Natural killer cell (primary cell): ENCODE results near the gene PLEKHO2. TPM values are rescaled to one million over a fixed set of nuclear protein-coding genes. Genes with fewer than 3 reads are reported as not detected.

Source experiments
- ATAC-seq, 3 donors: fragments of 150-1000 bp in 2 of 3; fragments of 200-7000 bp in 1 of 3; cut with Tn5 transposase; 1 replicate in 1 of 3; 2 replicates in 2 of 3; pipeline ENCODE4 v1.10.0; 2021; ENCODE audit warnings: mild to moderate bottlenecking in 2 of 3, moderate library complexity in 2 of 3
- DNase-seq, 2 donors: peaks; one replicate each; pipeline versions ENCODE4 v3.0.0 to v3.0.0-alpha.2; 2013 to 2021; ENCODE audit warnings: mixed read lengths in 1 of 2
- H3K27ac ChIP-seq: one replicate; pipeline ENCODE4 v1.5.1; 2013; ENCODE audit warnings: mild to moderate bottlenecking, low read length
- H3K27me3 ChIP-seq: one replicate; pipeline ENCODE4 v1.6.1; 2013; ENCODE audit warnings: low read length; ENCODE audit not compliant: control insufficient read depth, insufficient read depth
- H3K36me3 ChIP-seq: one replicate; pipeline ENCODE4 v1.6.1; 2013; ENCODE audit warnings: low read length; ENCODE audit not compliant: control insufficient read depth, insufficient read depth
- H3K4me1 ChIP-seq: one replicate; pipeline ENCODE4 v1.6.1; 2013; ENCODE audit warnings: low read length; ENCODE audit not compliant: control insufficient read depth, insufficient read depth
- H3K4me3 ChIP-seq: one replicate; pipeline ENCODE4 v1.5.1; 2013; ENCODE audit warnings: low read length
- H3K9me3 ChIP-seq: one replicate; pipeline ENCODE4 v1.6.1; 2013; ENCODE audit warnings: low read length; ENCODE audit not compliant: control insufficient read depth, insufficient read depth
- H3K27ac Mint-ChIP-seq, 2 donors: one replicate each; pipeline ENCODE4 v1.8.0; 2022; ENCODE audit warnings: mild to moderate bottlenecking in 2 of 2, mixed read lengths in 2 of 2, moderate library complexity in 1 of 2
- H3K27me3 Mint-ChIP-seq, 2 donors: one replicate each; pipeline ENCODE4 v1.8.0; 2022; ENCODE audit warnings: low read depth in 2 of 2, mixed read lengths in 2 of 2
- H3K36me3 Mint-ChIP-seq: one replicate; pipeline ENCODE4 v1.8.0; 2022; ENCODE audit warnings: mixed read lengths
- H3K4me1 Mint-ChIP-seq, 2 donors: one replicate each; pipeline ENCODE4 v1.8.0; 2022; ENCODE audit warnings: mixed read lengths in 2 of 2
- H3K4me3 Mint-ChIP-seq: one replicate; pipeline ENCODE4 v1.8.0; 2022; ENCODE audit warnings: mild to moderate bottlenecking, moderate library complexity, mixed read lengths
- H3K9me3 Mint-ChIP-seq, 2 donors: one replicate each; pipeline ENCODE4 v1.8.0; 2022; ENCODE audit warnings: mixed read lengths in 2 of 2
- CTCF ChIP-seq: fragments of 200-600 bp; IDR thresholded peaks from one replicate; pipeline ENCODE4 v1.8.0; 2022; ENCODE audit warnings: antibody characterized with exemption
- WGBS: methylation state at CpG from one replicate; pipeline ENCODE4 v1.1.7; 2013; ENCODE audit warnings: missing lambda C conversion rate; ENCODE audit not compliant: insufficient coverage; 5-methylcytosine and 5-hydroxymethylcytosine counted together
- intact Hi-C: fragments of 100-400 bp; cut with micrococcal nuclease; formaldehyde crosslinking; loops from one replicate; pipeline ENCODE4 v1.14.2; 2022
- total RNA-seq, 4 donors: library from RNA; stranded (reverse); fragments of 120-200 nt in 1 of 4; gene quantifications; one replicate each; pipeline versions ENCODE4 v1.2.3 to v1.2.4, GENCODE V29; 2013 to 2022

Gene PLEKHO2
- total RNA-seq, 3 donors from 2014 or later (not counting 1 experiment from before 2014, with no cell fraction given): 35.3 to 53.4 (median 49.8) TPM

- Mint-ChIP-seq H3K27me3 (peaks cover 0 to 3% of the 10 kb centered on the region in 2 donors), H3K36me3 (no peaks in the 10 kb centered on the region), H3K4me3 (no peak overlapping the region), H3K27ac (no peak overlapping the region), H3K9me3 (no peaks in the 10 kb centered on the region), H3K4me1 (peaks cover 3 to 6% of the 10 kb centered on the region in 2 donors)
- ATAC-seq: no peak
- peaks cover 7% of the 10 kb centered on the region for H3K4me1 ChIP-seq
- H3K9me3 ChIP-seq: no peaks in the 10 kb centered on the region
- no peak overlapping the region for H3K27ac ChIP-seq
- no peaks in the 10 kb centered on the region for H3K36me3 ChIP-seq
- WGBS: 100% methylated on average over 1 of the region's 2 CpGs
- no peak overlapping the region for H3K4me3 ChIP-seq
- no peak for DNase-seq
- intact Hi-C loops: no loop called here
- no peaks in the 10 kb centered on the region for H3K27me3 ChIP-seq
- no peak for TF ChIP-seq CTCF
Observed at GRCh38 chr15:64916365-64916764, 74.7 kb downstream of the PLEKHO2 start.

GRCh38 chr15:64917211-64917610, 75.5 kb downstream of the PLEKHO2 start:
- H3K9me3 Mint-ChIP-seq: no peaks in the 10 kb centered on the region
- no peak overlapping the region for H3K4me3 ChIP-seq
- H3K4me1 ChIP-seq: no peaks in the 10 kb centered on the region
- 94% methylated on average over 9 of the region's 9 CpGs for WGBS
- no peak overlapping the region for H3K27ac Mint-ChIP-seq
- no peaks in the 10 kb centered on the region for H3K27me3 Mint-ChIP-seq
- no peaks in the 10 kb centered on the region for H3K27me3 ChIP-seq
- no peak for DNase-seq
- intact Hi-C loops: no loop called here
- H3K36me3 ChIP-seq: no peaks in the 10 kb centered on the region
- H3K27ac ChIP-seq: no peak overlapping the region
- H3K36me3 Mint-ChIP-seq: no peaks in the 10 kb centered on the region
- TF ChIP-seq CTCF: no peak
- H3K4me3 Mint-ChIP-seq: no peak overlapping the region
- H3K9me3 ChIP-seq: no peaks in the 10 kb centered on the region
- no peak for ATAC-seq
- H3K4me1 Mint-ChIP-seq: peaks cover 0 to 4% of the 10 kb centered on the region in 2 donors

Other genes with a start within 250 kb of the PLEKHO2 start
- 10 to 100 TPM in 2 of 3 donors, 1 to 10 TPM in 1; 7.2 to 25.8 (median 14.7) TPM for gene RBPMS2, start 66.3 kb upstream of the PLEKHO2 start, total RNA-seq
- gene PIF1, start 16.3 kb upstream of the PLEKHO2 start, total RNA-seq: 10 to 100 TPM in 1 of 3 donors, 1 to 10 TPM in 2; 6.2 to 23.9 (median 9.7) TPM
- 10 to 100 TPM; 13.7 to 16.2 (median 13.9) TPM for gene ANKDD1A, start 70.0 kb downstream of the PLEKHO2 start, total RNA-seq
- gene SPG21, start 148.0 kb downstream of the PLEKHO2 start, total RNA-seq: 10 to 100 TPM; 39.6 to 52.3 (median 40.4) TPM
- gene MTFMT, start 187.7 kb downstream of the PLEKHO2 start, total RNA-seq: 10 to 100 TPM in 2 of 3 donors, 1 to 10 TPM in 1; 9.3 to 13.6 (median 12.2) TPM
- gene SLC51B, start 203.5 kb downstream of the PLEKHO2 start, total RNA-seq: not detected
- not detected for gene RASL12, start 226.1 kb downstream of the PLEKHO2 start, total RNA-seq
- gene KBTBD13, start 234.8 kb downstream of the PLEKHO2 start, total RNA-seq: not detected